A549 (cell line): ENCODE data around the gene ACE.

Source experiments
- CHD2 ChIP-seq: fragments of 150-350 bp; IDR thresholded peaks from 2 replicates; pipeline ENCODE4 v1.6.1; 2014; ENCODE audit warnings: low read length; ENCODE audit not compliant: partially characterized antibody
- JUN ChIP-seq, 2 experiments: fragments of >200 bp; sonication (Bioruptor Twin); formaldehyde crosslinking; IDR thresholded peaks; 2 replicates in 1 of 2; 3 replicates in 1 of 2; pipeline ENCODE4 v1.6.1; 2016 to 2017
- KDM1A ChIP-seq: fragments of 200-600 bp; sonication (generic); IDR thresholded peaks from 2 replicates; pipeline ENCODE4 v1.6.1; 2016; ENCODE audit warnings: low read depth, mild to moderate bottlenecking
- NR3C1 ChIP-seq: fragments of >200 bp; sonication (Bioruptor Twin); formaldehyde crosslinking; IDR thresholded peaks from 3 replicates; pipeline ENCODE4 v1.6.1; 2017
- TF ChIP-seq, protein P1 (sequence below): fragments of >200 bp; sonication (Bioruptor Twin); formaldehyde crosslinking; IDR thresholded peaks from 3 replicates; pipeline ENCODE4 v1.5.1; 2016
- TF ChIP-seq, protein P2 (sequence below): fragments of >200 bp; sonication (Bioruptor Twin); formaldehyde crosslinking; IDR thresholded peaks from 3 replicates; pipeline ENCODE4 v1.6.1; 2016
- TF ChIP-seq, protein P3 (sequence below): fragments of 200-600 bp; sonication (generic); IDR thresholded peaks from 2 replicates; pipeline ENCODE4 v1.6.1; 2016; ENCODE audit warnings: antibody characterized with exemption, mild to moderate bottlenecking, moderate library complexity

DNA sequence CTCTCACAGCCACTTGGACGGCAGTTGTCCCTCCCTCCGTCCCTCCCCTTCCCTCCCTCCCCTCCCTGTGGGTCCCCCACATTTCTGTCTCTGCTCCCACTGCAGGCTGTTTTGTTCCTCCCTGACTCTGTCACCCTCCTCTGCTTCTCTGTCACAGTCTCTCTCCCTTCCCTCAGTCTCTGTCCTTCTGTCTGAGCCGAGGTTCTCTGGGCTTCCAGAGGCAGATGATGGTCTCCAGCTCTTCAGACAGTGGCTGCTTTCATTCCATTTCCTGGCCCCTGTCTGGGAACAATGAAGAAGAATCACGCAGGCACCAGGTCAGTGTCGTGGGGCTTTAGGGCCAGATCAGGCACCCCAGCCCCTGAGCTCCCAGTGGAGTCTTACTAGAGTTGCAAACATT lies 21.9 kb upstream of the ACE start:
- TF ChIP-seq JUN (IDR thresholded peaks at IDR 0.05) (no peak), NR3C1 (no peak), KDM1A (no peak), CHD2 (no peak)
- TF ChIP-seq, protein P1, sequence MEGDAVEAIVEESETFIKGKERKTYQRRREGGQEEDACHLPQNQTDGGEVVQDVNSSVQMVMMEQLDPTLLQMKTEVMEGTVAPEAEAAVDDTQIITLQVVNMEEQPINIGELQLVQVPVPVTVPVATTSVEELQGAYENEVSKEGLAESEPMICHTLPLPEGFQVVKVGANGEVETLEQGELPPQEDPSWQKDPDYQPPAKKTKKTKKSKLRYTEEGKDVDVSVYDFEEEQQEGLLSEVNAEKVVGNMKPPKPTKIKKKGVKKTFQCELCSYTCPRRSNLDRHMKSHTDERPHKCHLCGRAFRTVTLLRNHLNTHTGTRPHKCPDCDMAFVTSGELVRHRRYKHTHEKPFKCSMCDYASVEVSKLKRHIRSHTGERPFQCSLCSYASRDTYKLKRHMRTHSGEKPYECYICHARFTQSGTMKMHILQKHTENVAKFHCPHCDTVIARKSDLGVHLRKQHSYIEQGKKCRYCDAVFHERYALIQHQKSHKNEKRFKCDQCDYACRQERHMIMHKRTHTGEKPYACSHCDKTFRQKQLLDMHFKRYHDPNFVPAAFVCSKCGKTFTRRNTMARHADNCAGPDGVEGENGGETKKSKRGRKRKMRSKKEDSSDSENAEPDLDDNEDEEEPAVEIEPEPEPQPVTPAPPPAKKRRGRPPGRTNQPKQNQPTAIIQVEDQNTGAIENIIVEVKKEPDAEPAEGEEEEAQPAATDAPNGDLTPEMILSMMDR = no peak
- TF ChIP-seq, protein P2, sequence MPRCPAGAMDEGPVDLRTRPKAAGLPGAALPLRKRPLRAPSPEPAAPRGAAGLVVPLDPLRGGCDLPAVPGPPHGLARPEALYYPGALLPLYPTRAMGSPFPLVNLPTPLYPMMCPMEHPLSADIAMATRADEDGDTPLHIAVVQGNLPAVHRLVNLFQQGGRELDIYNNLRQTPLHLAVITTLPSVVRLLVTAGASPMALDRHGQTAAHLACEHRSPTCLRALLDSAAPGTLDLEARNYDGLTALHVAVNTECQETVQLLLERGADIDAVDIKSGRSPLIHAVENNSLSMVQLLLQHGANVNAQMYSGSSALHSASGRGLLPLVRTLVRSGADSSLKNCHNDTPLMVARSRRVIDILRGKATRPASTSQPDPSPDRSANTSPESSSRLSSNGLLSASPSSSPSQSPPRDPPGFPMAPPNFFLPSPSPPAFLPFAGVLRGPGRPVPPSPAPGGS = no peak
- TF ChIP-seq, protein P3, sequence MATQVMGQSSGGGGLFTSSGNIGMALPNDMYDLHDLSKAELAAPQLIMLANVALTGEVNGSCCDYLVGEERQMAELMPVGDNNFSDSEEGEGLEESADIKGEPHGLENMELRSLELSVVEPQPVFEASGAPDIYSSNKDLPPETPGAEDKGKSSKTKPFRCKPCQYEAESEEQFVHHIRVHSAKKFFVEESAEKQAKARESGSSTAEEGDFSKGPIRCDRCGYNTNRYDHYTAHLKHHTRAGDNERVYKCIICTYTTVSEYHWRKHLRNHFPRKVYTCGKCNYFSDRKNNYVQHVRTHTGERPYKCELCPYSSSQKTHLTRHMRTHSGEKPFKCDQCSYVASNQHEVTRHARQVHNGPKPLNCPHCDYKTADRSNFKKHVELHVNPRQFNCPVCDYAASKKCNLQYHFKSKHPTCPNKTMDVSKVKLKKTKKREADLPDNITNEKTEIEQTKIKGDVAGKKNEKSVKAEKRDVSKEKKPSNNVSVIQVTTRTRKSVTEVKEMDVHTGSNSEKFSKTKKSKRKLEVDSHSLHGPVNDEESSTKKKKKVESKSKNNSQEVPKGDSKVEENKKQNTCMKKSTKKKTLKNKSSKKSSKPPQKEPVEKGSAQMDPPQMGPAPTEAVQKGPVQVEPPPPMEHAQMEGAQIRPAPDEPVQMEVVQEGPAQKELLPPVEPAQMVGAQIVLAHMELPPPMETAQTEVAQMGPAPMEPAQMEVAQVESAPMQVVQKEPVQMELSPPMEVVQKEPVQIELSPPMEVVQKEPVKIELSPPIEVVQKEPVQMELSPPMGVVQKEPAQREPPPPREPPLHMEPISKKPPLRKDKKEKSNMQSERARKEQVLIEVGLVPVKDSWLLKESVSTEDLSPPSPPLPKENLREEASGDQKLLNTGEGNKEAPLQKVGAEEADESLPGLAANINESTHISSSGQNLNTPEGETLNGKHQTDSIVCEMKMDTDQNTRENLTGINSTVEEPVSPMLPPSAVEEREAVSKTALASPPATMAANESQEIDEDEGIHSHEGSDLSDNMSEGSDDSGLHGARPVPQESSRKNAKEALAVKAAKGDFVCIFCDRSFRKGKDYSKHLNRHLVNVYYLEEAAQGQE = no peak
